HepG2 (cell line): ENCODE results near the gene SLC25A47. TPM values are rescaled to one million over a fixed set of nuclear protein-coding genes. Genes with fewer than 3 reads are reported as not detected.

Experiments
- AGO2 ChIP-seq: fragments of 200-400 bp; formaldehyde crosslinking; optimal IDR thresholded peaks from 2 replicates; pipeline ENCODE3; 2017; ENCODE audit warnings: mild to moderate bottlenecking, low read depth, low read length, moderate library complexity
- ARID2 ChIP-seq: sonication (generic); formaldehyde crosslinking; IDR thresholded peaks from 2 replicates; pipeline ENCODE4 v1.8.1; 2022; ENCODE audit warnings: mild to moderate bottlenecking, missing genetic modification reagents, borderline replicate concordance
- CENPT ChIP-seq: sonication (generic); formaldehyde crosslinking; IDR thresholded peaks from 2 replicates; pipeline ENCODE4 v1.8.0; 2022; ENCODE audit warnings: low read depth, mild to moderate bottlenecking, moderate library complexity, missing genetic modification reagents
- HES4 ChIP-seq: sonication (generic); formaldehyde crosslinking; IDR thresholded peaks from 2 replicates; pipeline ENCODE4 v1.9.0; 2021; ENCODE audit warnings: mild to moderate bottlenecking, missing genetic modification reagents, borderline replicate concordance
- MIXL1 ChIP-seq: IDR thresholded peaks from 2 replicates; pipeline ENCODE4 v1.6.1; 2016
- PAWR ChIP-seq: sonication (generic); formaldehyde crosslinking; IDR thresholded peaks from 2 replicates; pipeline ENCODE4 v1.4.0; 2020; ENCODE audit warnings: missing genetic modification reagents, mild to moderate bottlenecking, borderline replicate concordance
- RFX1 ChIP-seq: fragments of 450-650 bp; IDR thresholded peaks from 2 replicates; pipeline ENCODE4 v1.6.1; 2017
- RXRB ChIP-seq: IDR thresholded peaks from 2 replicates; pipeline ENCODE4 v1.6.1; 2016; ENCODE audit warnings: borderline replicate concordance, missing genetic modification reagents, missing compliant biosample characterization
- SETDB1 ChIP-seq: sonication (generic); formaldehyde crosslinking; IDR thresholded peaks from 2 replicates; pipeline ENCODE4 v1.5.1; 2020; ENCODE audit warnings: missing genetic modification reagents, mild to moderate bottlenecking, borderline replicate concordance
- SP4 ChIP-seq: sonication (generic); formaldehyde crosslinking; IDR thresholded peaks from 2 replicates; pipeline ENCODE4 v1.8.1; 2023; ENCODE audit warnings: mild to moderate bottlenecking, missing genetic modification reagents
- ZBTB3 ChIP-seq: sonication (generic); formaldehyde crosslinking; IDR thresholded peaks from 2 replicates; pipeline ENCODE4 v1.4.0; 2020; ENCODE audit warnings: low read depth, mild to moderate bottlenecking, moderate library complexity, missing genetic modification reagents, borderline replicate concordance
- ZFX ChIP-seq: sonication (generic); formaldehyde crosslinking; IDR thresholded peaks from 2 replicates; pipeline ENCODE4 v1.4.0; 2020; ENCODE audit warnings: mild to moderate bottlenecking, low read depth, missing genetic modification reagents, moderate library complexity
- ZFY ChIP-seq: sonication (generic); formaldehyde crosslinking; IDR thresholded peaks from 2 replicates; pipeline ENCODE4 v1.4.0; 2020; ENCODE audit warnings: missing genetic modification reagents
- ZNF3 ChIP-seq: IDR thresholded peaks from 2 replicates; pipeline ENCODE4 v1.7.0; 2017; ENCODE audit warnings: inconsistent platforms
- ZNF430 ChIP-seq: sonication (generic); formaldehyde crosslinking; IDR thresholded peaks from 2 replicates; pipeline ENCODE4 v1.9.0; 2021; ENCODE audit warnings: mild to moderate bottlenecking, missing genetic modification reagents
- ZNF547 ChIP-seq: sonication (generic); formaldehyde crosslinking; IDR thresholded peaks from 2 replicates; pipeline ENCODE4 v1.5.1; 2020; ENCODE audit warnings: mild to moderate bottlenecking, missing genetic modification reagents
- ZNF83 ChIP-seq: sonication (generic); formaldehyde crosslinking; IDR thresholded peaks from 2 replicates; pipeline ENCODE4 v1.4.0; 2020; ENCODE audit warnings: missing genetic modification reagents, mild to moderate bottlenecking, borderline replicate concordance
- ZSCAN20 ChIP-seq: sonication (generic); formaldehyde crosslinking; IDR thresholded peaks from 2 replicates; pipeline ENCODE4 v1.4.0; 2020; ENCODE audit warnings: missing genetic modification reagents, mild to moderate bottlenecking, borderline replicate concordance
- polyA plus RNA-seq, 8 experiments: library from polyadenylated mRNA; depleted of rRNA in 3 of 8; stranded (reverse) in 7 of 8; unstranded in 1 of 8; fragments of >200 nt; fragmentation: Illumina TruSeq in 4 of 8; extraction: Trizol in 4 of 8; gene quantifications; 2 replicates each; pipeline versions ENCODE4 v1.2.1 to v1.2.3, GENCODE V29; 2011 to 2016; ENCODE audit warnings: low read depth in 4 of 8, missing spikeins in 1 of 8, mixed read lengths in 1 of 8; ENCODE audit not compliant: insufficient read depth in 1 of 8
- total RNA-seq, 5 experiments: library from RNA; depleted of rRNA; stranded (reverse); fragments of >200 nt; fragmentation: Illumina TruSeq; extraction: Trizol; gene quantifications; 2 replicates each; pipeline ENCODE4 v1.2.3, GENCODE V29; 2016; ENCODE audit warnings: low read depth in 1 of 5
- TF ChIP-seq, protein P1 (sequence below): sonication (generic); formaldehyde crosslinking; IDR thresholded peaks from 2 replicates; pipeline ENCODE4 v1.5.1; 2020; ENCODE audit warnings: mild to moderate bottlenecking, missing genetic modification reagents
- TF ChIP-seq, protein P2 (sequence below): sonication (generic); formaldehyde crosslinking; IDR thresholded peaks from 2 replicates; pipeline ENCODE4 v1.8.0; 2022; ENCODE audit warnings: missing genetic modification reagents, mild to moderate bottlenecking, inconsistent platforms, borderline replicate concordance
- TF ChIP-seq, protein P3 (sequence below): sonication (generic); formaldehyde crosslinking; IDR thresholded peaks from 2 replicates; pipeline ENCODE4 v1.8.1; 2022; ENCODE audit warnings: mild to moderate bottlenecking, missing genetic modification reagents

SLC25A47 gene
- total and polyA plus RNA-seq, 2 of the 13 experiments (the other 11 are each of a cell fraction or from before 2014, with no cell fraction given), result 1.0 to 1.7 TPM

DNA sequence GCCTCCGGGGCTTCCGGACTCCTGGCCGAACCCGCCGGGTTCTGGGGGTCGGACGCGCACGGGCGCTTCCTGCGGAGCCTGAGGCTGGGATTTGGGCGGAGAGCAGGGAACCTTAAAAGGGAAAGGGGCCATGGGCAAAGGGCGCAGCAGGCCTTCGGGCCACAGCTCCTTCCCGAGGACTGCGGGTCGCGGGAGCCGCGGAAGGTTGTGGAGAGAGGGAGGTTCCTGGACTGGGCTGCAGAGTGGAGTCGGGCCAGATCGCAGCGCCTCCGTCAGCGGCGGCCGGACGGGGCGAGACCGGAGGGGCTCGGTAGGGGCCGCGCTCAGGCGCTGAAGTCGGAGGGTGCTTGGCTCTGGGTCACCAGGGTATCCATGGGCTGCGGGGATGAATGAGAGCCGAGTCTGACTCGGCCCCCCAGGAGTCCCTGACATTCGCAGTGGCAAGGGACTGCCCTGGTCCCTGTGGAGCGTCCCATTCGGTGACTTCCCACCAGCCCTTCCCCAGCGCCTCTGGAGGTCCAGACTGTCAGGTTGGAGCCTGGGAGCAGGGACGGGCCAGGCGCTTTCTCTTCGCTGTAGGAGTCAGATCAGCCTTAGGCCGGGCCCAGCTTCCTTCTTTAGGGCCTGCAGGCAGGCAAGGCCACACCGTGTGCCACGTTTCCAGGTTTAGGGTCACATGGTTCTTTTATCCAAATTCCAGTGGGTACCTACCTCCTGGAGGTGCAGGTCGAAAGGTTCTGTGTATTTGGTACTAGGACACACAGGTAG lies 16.0 kb upstream of the SLC25A47 start (continued):
- TF ChIP-seq MIXL1, result no peak
- peak; percentile 21; the same call in 1 of the 2 replicates for TF ChIP-seq ZNF547 (CRISPR knock-in tag)
- peak; percentile 53; the same call in 1 of the 2 replicates for TF ChIP-seq ZFX
- no peak for TF ChIP-seq ZBTB3 (CRISPR knock-in tag)
- no peak; the same call in 1 of the 2 replicates for TF ChIP-seq ZSCAN20
- no peak; the same call in 1 of the 2 replicates for TF ChIP-seq RXRB (CRISPR knock-in tag)
- TF ChIP-seq CENPT (CRISPR knock-in tag), result no peak
- TF ChIP-seq AGO2, result peak; percentile 78
- TF ChIP-seq ZNF83 (CRISPR knock-in tag), result no peak
- TF ChIP-seq ZFY, result peak; percentile 10
- 0 out of 2 replicates have a peak, but pooled peaks have one; percentile 36 for TF ChIP-seq ZNF430
- TF ChIP-seq SETDB1 (CRISPR knock-in tag), result no peak
- TF ChIP-seq HES4, result no peak
- TF ChIP-seq, protein P1, sequence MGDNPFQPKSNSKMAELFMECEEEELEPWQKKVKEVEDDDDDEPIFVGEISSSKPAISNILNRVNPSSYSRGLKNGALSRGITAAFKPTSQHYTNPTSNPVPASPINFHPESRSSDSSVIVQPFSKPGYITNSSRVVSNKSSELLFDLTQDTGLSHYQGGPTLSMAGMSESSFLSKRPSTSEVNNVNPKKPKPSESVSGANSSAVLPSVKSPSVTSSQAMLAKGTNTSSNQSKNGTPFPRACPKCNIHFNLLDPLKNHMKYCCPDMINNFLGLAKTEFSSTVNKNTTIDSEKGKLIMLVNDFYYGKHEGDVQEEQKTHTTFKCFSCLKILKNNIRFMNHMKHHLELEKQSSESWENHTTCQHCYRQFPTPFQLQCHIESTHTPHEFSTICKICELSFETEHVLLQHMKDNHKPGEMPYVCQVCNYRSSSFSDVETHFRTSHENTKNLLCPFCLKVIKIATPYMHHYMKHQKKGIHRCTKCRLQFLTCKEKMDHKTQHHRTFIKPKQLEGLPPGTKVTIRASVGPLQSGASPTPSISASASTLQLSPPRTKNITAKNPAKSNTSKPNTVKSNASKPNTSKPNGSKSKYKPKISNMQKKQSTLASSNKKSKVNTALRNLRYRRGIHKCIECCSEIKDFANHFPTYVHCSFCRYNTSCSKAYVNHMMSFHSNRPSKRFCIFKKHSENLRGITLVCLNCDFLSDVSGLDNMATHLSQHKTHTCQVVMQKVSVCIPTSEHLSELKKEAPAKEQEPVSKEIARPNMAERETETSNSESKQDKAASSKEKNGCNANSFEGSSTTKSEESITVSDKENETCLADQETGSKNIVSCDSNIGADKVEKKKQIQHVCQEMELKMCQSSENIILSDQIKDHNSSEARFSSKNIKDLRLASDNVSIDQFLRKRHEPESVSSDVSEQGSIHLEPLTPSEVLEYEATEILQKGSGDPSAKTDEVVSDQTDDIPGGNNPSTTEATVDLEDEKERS (CRISPR knock-in tag), result no peak
- no peak for TF ChIP-seq ARID2 (CRISPR knock-in tag)
- TF ChIP-seq, protein P2, sequence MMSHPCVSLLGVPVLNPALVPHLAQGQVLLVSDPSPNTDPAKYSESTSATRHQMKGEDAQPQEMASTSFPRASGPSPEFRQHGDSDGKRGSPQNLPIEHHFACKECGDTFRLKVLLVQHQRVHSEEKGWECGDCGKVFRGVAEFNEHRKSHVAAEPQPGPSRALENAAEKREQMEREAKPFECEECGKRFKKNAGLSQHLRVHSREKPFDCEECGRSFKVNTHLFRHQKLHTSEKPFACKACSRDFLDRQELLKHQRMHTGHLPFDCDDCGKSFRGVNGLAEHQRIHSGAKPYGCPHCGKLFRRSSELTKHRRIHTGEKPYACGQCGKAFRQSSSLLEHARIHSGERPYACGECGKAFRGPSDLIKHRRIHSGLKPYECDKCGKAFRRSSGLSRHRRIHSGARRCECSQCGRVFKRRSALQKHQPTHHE (CRISPR knock-in tag), result no peak
- TF ChIP-seq RFX1, result no peak
- no peak for TF ChIP-seq SP4
- no peak for TF ChIP-seq PAWR
- TF ChIP-seq, protein P3, sequence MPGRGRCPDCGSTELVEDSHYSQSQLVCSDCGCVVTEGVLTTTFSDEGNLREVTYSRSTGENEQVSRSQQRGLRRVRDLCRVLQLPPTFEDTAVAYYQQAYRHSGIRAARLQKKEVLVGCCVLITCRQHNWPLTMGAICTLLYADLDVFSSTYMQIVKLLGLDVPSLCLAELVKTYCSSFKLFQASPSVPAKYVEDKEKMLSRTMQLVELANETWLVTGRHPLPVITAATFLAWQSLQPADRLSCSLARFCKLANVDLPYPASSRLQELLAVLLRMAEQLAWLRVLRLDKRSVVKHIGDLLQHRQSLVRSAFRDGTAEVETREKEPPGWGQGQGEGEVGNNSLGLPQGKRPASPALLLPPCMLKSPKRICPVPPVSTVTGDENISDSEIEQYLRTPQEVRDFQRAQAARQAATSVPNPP (CRISPR knock-in tag), result no peak
- TF ChIP-seq ZNF3 (CRISPR knock-in tag), result no peak
